Cardiac muscle cell (in vitro differentiated cells and primary cell): ENCODE data around the gene KHK. TPM values are rescaled to one million over a fixed set of nuclear protein-coding genes. Genes with fewer than 3 reads are reported as not detected.

Experiments used
- DNase-seq, 2 donors: peaks; one replicate each; pipeline versions ENCODE4 v3.0.0 to v3.0.0-alpha.2; 2010 to 2017; ENCODE audit warnings: low read depth in 1 of 2, low spot score in 1 of 2
- H3K27ac ChIP-seq: fragments of 200-600 bp; sonication (generic); 2 replicates; pipeline ENCODE4 v1.5.1; 2016
- H3K27me3 ChIP-seq: fragments of 200-600 bp; sonication (generic); 2 replicates; pipeline ENCODE4 v1.6.0; 2016; ENCODE audit warnings: control low read depth
- H3K36me3 ChIP-seq: fragments of 200-600 bp; sonication (generic); 2 replicates; pipeline ENCODE4 v1.5.1; 2016; ENCODE audit warnings: control low read depth
- H3K4me1 ChIP-seq: fragments of 200-600 bp; sonication (generic); 2 replicates; pipeline ENCODE4 v1.8.1; 2017; ENCODE audit warnings: low read depth, mild to moderate bottlenecking, mixed run types
- H3K4me3 ChIP-seq: fragments of 200-600 bp; sonication (generic); 2 replicates; pipeline ENCODE4 v1.5.1; 2016; ENCODE audit warnings: mild to moderate bottlenecking
- H3K9me3 ChIP-seq: fragments of 200-600 bp; sonication (generic); 2 replicates; pipeline ENCODE4 v1.5.1; 2017; ENCODE audit warnings: low read depth, mild to moderate bottlenecking, control low read depth
- CTCF ChIP-seq: IDR thresholded peaks from 2 replicates; pipeline ENCODE4 v1.5.1; 2012; ENCODE audit warnings: low read depth, mild to moderate bottlenecking, low read length
- polyA plus RNA-seq: library from polyadenylated mRNA; unstranded; fragments of >200 nt; fragmentation: Nextera tagmentation; extraction: Ambion mirVana; gene quantifications from 2 replicates; pipeline ENCODE4 v1.2.1, GENCODE V29; 2016
- total RNA-seq: library from RNA; depleted of rRNA; stranded (reverse); fragments of >200 nt; gene quantifications from 2 replicates; pipeline ENCODE4 v1.2.3, GENCODE V29; 2016

Gene KHK
- total and polyA plus RNA-seq, 2 experiments from 2014 or later = 9.6 to 12.9 TPM

- Histone ChIP-seq H3K4me1 (peaks cover 5% of the 10 kb centered on the region), H3K36me3 (no peaks in the 10 kb centered on the region), H3K4me3 (no peak overlapping the region), H3K27me3 (peaks cover 5% of the 10 kb centered on the region), H3K9me3 (no peaks in the 10 kb centered on the region), H3K27ac (no peak overlapping the region)
- TF ChIP-seq CTCF = no peak
- DNase-seq = no peak
These were observed 51.5 kb downstream of the KHK start for GRCh38 chr2:27138111-27138510.

- Histone ChIP-seq H3K4me1 (no peaks in the 10 kb centered on the region), H3K36me3 (no peaks in the 10 kb centered on the region), H3K9me3 (no peaks in the 10 kb centered on the region), H3K4me3 (no peak within 1 kb of the TSS), H3K27me3 (peaks cover 9% of the 10 kb centered on the region), H3K27ac (no peak within 1 kb of the TSS)
- TF ChIP-seq CTCF = no peak
- DNase-seq = no peak
These were observed 52.7 kb downstream of the KHK start, which contains the start of gene PRR30 for GRCh38 chr2:27139310-27139709. Gene PRR30, minus strand, starts transcription at chr2:27139410. Its CDS starts 1,081 bp downstream, at chr2:27138329.

GRCh38 chr2:27143285-27143684 is 56.7 kb downstream of the KHK start:
- Histone ChIP-seq H3K36me3 (no peaks in the 10 kb centered on the region), H3K4me1 (no peaks in the 10 kb centered on the region), H3K4me3 (no peak overlapping the region), H3K27me3 (peaks cover 9% of the 10 kb centered on the region), H3K27ac (no peak overlapping the region), H3K9me3 (no peaks in the 10 kb centered on the region)
- no peak for TF ChIP-seq CTCF
- DNase-seq = no peak

- Histone ChIP-seq H3K4me3 (no peak overlapping the region), H3K36me3 (no peaks in the 10 kb centered on the region), H3K9me3 (no peaks in the 10 kb centered on the region), H3K27me3 (peaks cover 9% of the 10 kb centered on the region), H3K27ac (no peak overlapping the region), H3K4me1 (no peaks in the 10 kb centered on the region)
- no peak for TF ChIP-seq CTCF
- no peak for DNase-seq
These were observed 59.1 kb downstream of the KHK start for GRCh38 chr2:27145682-27146081.

DNA sequence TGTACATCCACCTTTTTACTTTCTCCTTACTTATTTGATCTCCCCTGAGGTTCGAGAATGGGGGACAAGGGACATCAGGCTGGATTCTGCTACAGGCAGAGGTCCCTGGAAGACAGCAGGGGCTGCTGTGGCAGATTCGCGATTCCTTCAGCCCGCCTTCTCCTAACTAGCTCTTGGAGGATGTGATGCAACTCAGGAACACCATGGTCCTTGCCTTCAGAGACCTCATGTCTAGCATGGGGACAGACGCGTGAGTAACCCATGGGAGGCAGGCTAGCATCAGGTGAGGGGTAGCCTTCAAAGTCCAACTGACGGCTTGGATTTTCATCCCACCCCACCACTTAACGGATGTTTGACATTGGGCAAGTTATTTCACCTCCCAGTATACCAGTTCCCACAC is 61.4 kb downstream of the KHK start:
- DNase-seq = no peak
- Histone ChIP-seq H3K4me3 (no peak overlapping the region), H3K9me3 (no peaks in the 10 kb centered on the region), H3K27me3 (peaks cover 6% of the 10 kb centered on the region), H3K27ac (no peak overlapping the region), H3K4me1 (no peaks in the 10 kb centered on the region), H3K36me3 (no peaks in the 10 kb centered on the region)
- TF ChIP-seq CTCF = no peak
